Measurements from ENCODE around the gene HLA-DOB. TPM values are rescaled to one million over a fixed set of nuclear protein-coding genes. Genes with fewer than 3 reads are reported as not detected.
"Not testable (repeated sequence)": the region's sequence is repeated elsewhere in the genome, so short reads cannot be mapped to it uniquely, and the experiment has no call there.

HLA-DOB gene
- total RNA-seq, 1 donor, result not detected

GRCh38 chr6:32815996-32816395 is 806 bp downstream of the HLA-DOB start:
- DNase-seq (ENCODE audit: low read depth), result no peak
- H3K4me3 ChIP-seq (ENCODE audit: low read depth, low read length), result no peak overlapping the region
- no peak for TF ChIP-seq CTCF (IDR thresholded peaks at IDR 0.05; ENCODE audit: insufficient read depth, low read length)

GRCh38 chr6:32815115-32815514 is 1.7 kb downstream of the HLA-DOB start:
- DNase-seq (ENCODE audit: low read depth), result peak; percentile 28
- H3K4me3 ChIP-seq (ENCODE audit: low read depth, low read length), result no peak overlapping the region
- TF ChIP-seq CTCF (IDR thresholded peaks at IDR 0.05; ENCODE audit: insufficient read depth, low read length), result no peak

GRCh38 chr6:32814145-32814544 is 2.7 kb downstream of the HLA-DOB start:
- no peak overlapping the region for H3K4me3 ChIP-seq (ENCODE audit: low read depth, low read length)
- no peak for TF ChIP-seq CTCF (IDR thresholded peaks at IDR 0.05; ENCODE audit: insufficient read depth, low read length)
- no peak for DNase-seq (ENCODE audit: low read depth)

- DNase-seq (ENCODE audit: low read depth), result no peak
Observed at GRCh38 chr6:32809171-32809570, 7.6 kb downstream of the HLA-DOB start.

GRCh38 chr6:32807020-32807580 is 9.7 kb downstream of the HLA-DOB start:
- no peak for DNase-seq (ENCODE audit: low read depth)
- no peak for TF ChIP-seq CTCF (IDR thresholded peaks at IDR 0.05; ENCODE audit: insufficient read depth, low read length)
- no peak overlapping the region for H3K4me3 ChIP-seq (ENCODE audit: low read depth, low read length)

More at GRCh38 chr6:32809171-32809570, 7.6 kb downstream of the HLA-DOB start:
- H3K4me3 ChIP-seq (ENCODE audit: low read depth, low read length), result no peak overlapping the region
- no peak for TF ChIP-seq CTCF (IDR thresholded peaks at IDR 0.05; ENCODE audit: insufficient read depth, low read length)

- DNase-seq (ENCODE audit: low read depth); H3K4me3 ChIP-seq (ENCODE audit: low read depth, low read length): not testable (repeated sequence)
Observed at GRCh38 chr6:32805404-32805803, 11.4 kb downstream of the HLA-DOB start.

- H3K4me3 ChIP-seq (ENCODE audit: low read depth, low read length), result no peak overlapping the region
- no peak for TF ChIP-seq CTCF (IDR thresholded peaks at IDR 0.05; ENCODE audit: insufficient read depth, low read length)
- no peak for DNase-seq (ENCODE audit: low read depth)
Observed at GRCh38 chr6:32803416-32803815, 13.4 kb downstream of the HLA-DOB start.

Measured in fibroblast of the aortic adventitia (primary cell).